Liver (tissue), 9 donors: ENCODE measurements around the gene DEPDC5. TPM values are rescaled to one million over a fixed set of nuclear protein-coding genes. Genes with fewer than 3 reads are reported as not detected.

Experiments
- DNase-seq: peaks from one replicate; pipeline ENCODE4 v3.0.0-alpha.2; 2017; ENCODE audit warnings: low spot score
- H3K27ac ChIP-seq, 2 donors: one replicate each; pipeline ENCODE4 v1.7.0; 2013; ENCODE audit warnings: inconsistent platforms in 2 of 2, low read length in 2 of 2, control low read depth in 1 of 2, low read depth in 1 of 2, mild to moderate bottlenecking in 1 of 2
- H3K27me3 ChIP-seq, 4 donors: one replicate each; pipeline versions ENCODE4 v1.6.1 to v1.7.0; 2013; ENCODE audit warnings: low read length in 3 of 4, inconsistent platforms in 1 of 4, mild to moderate bottlenecking in 1 of 4, moderate library complexity in 1 of 4; ENCODE audit not compliant: control insufficient read depth in 4 of 4, insufficient read depth in 4 of 4
- H3K36me3 ChIP-seq, 4 donors: one replicate each; pipeline versions ENCODE4 v1.6.1 to v1.7.0; 2013; ENCODE audit warnings: low read length in 3 of 4, mild to moderate bottlenecking in 3 of 4, low read depth in 1 of 4, moderate library complexity in 1 of 4; ENCODE audit not compliant: control insufficient read depth in 4 of 4, insufficient read depth in 3 of 4
- H3K4me1 ChIP-seq, 4 donors: one replicate each; pipeline versions ENCODE4 v1.6.1 to v1.7.0; 2013; ENCODE audit warnings: low read length in 3 of 4, mild to moderate bottlenecking in 3 of 4, moderate library complexity in 1 of 4; ENCODE audit not compliant: control insufficient read depth in 4 of 4, insufficient read depth in 4 of 4
- H3K4me3 ChIP-seq, 3 donors: one replicate each; pipeline versions ENCODE4 v1.6.1 to v1.7.0; 2013; ENCODE audit warnings: low read length in 3 of 3, control low read depth in 1 of 3, low read depth in 1 of 3, mild to moderate bottlenecking in 1 of 3
- H3K9ac ChIP-seq, 2 donors: one replicate each; pipeline ENCODE4 v1.7.0; 2013; ENCODE audit warnings: low read length in 2 of 2, mild to moderate bottlenecking in 2 of 2, moderate library complexity in 2 of 2, control low read depth in 1 of 2, low read depth in 1 of 2
- H3K9me3 ChIP-seq, 4 donors: one replicate each; pipeline versions ENCODE4 v1.6.1 to v1.7.0; 2013; ENCODE audit warnings: low read length in 3 of 4; ENCODE audit not compliant: control insufficient read depth in 4 of 4
- EGR1 ChIP-seq, 2 donors: IDR thresholded peaks; 2 replicates each; pipeline ENCODE4 v1.6.1; 2016 to 2018; ENCODE audit warnings: antibody characterized with exemption in 2 of 2, low read depth in 2 of 2
- FOXA1 ChIP-seq: IDR thresholded peaks from 2 replicates; pipeline ENCODE4 v1.6.1; 2016; ENCODE audit warnings: antibody characterized with exemption
- FOXA2 ChIP-seq: IDR thresholded peaks from 2 replicates; pipeline ENCODE4 v1.6.1; 2016; ENCODE audit warnings: antibody characterized with exemption
- GABPA ChIP-seq, 2 donors: IDR thresholded peaks in 1 of 2; conservative IDR thresholded peaks in 1 of 2; 2 replicates each; pipeline ENCODE4 v1.6.1; 2016; ENCODE audit warnings: antibody characterized with exemption in 2 of 2, mild to moderate bottlenecking in 1 of 2, moderate library complexity in 1 of 2
- HNF4A ChIP-seq, 2 donors: conservative IDR thresholded peaks; 2 replicates each; pipeline ENCODE4 v1.6.1; 2016; ENCODE audit warnings: antibody characterized with exemption in 2 of 2, mild to moderate bottlenecking in 2 of 2
- HNF4G ChIP-seq: IDR thresholded peaks from 2 replicates; pipeline ENCODE4 v1.6.1; 2016; ENCODE audit warnings: antibody characterized with exemption
- JUND ChIP-seq, 2 donors: IDR thresholded peaks; 2 replicates each; pipeline ENCODE4 v1.6.1; 2016; ENCODE audit warnings: antibody characterized with exemption in 2 of 2
- NR2F2 ChIP-seq: IDR thresholded peaks from 2 replicates; pipeline ENCODE4 v1.6.1; 2016; ENCODE audit warnings: antibody characterized with exemption
- RAD21 ChIP-seq, 2 donors: IDR thresholded peaks; 2 replicates each; pipeline ENCODE4 v1.6.1; 2016; ENCODE audit warnings: antibody characterized with exemption in 2 of 2, mild to moderate bottlenecking in 2 of 2
- RXRA ChIP-seq, 2 donors: IDR thresholded peaks; 2 replicates each; pipeline ENCODE4 v1.6.1; 2017 to 2018; ENCODE audit warnings: antibody characterized with exemption in 2 of 2, mild to moderate bottlenecking in 1 of 2
- SP1 ChIP-seq: IDR thresholded peaks from 2 replicates; pipeline ENCODE4 v1.6.1; 2018; ENCODE audit warnings: antibody characterized with exemption, mild to moderate bottlenecking
- TAF1 ChIP-seq: conservative IDR thresholded peaks from 2 replicates; pipeline ENCODE4 v1.6.1; 2016; ENCODE audit warnings: antibody characterized with exemption, mild to moderate bottlenecking
- YY1 ChIP-seq: IDR thresholded peaks from 2 replicates; pipeline ENCODE4 v1.6.1; 2016; ENCODE audit warnings: antibody characterized with exemption, mild to moderate bottlenecking
- WGBS: extraction: QIAGEN DNeasy Blood & Tissue Kit; methylation state at CpG from one replicate; pipeline ENCODE4 v1.1.7; 2013; 5-methylcytosine and 5-hydroxymethylcytosine counted together
- polyA plus RNA-seq, 2 donors: library from polyadenylated mRNA; stranded (reverse) in 1 of 2; unstranded in 1 of 2; fragments of 200-250 nt in 1 of 2; fragments of >200 nt in 1 of 2; fragmentation: Nextera tagmentation in 1 of 2; extraction: Ambion mirVana in 1 of 2; gene quantifications; one replicate each; pipeline versions ENCODE4 v1.2.1 to v1.2.3, GENCODE V29; 2013 to 2015
- total RNA-seq, 2 donors: library from RNA; depleted of rRNA; stranded (reverse); fragments of >200 nt; gene quantifications; one replicate each; pipeline ENCODE4 v1.2.3, GENCODE V29; 2014
- TF ChIP-seq, protein P1 (sequence below): IDR thresholded peaks from 2 replicates; pipeline ENCODE4 v1.6.1; 2016; ENCODE audit warnings: antibody characterized with exemption, mild to moderate bottlenecking
- TF ChIP-seq, protein P2 (sequence below): IDR thresholded peaks from 2 replicates; pipeline ENCODE4 v1.6.1; 2016; ENCODE audit warnings: antibody characterized with exemption
- TF ChIP-seq, protein P3 (sequence below): IDR thresholded peaks from 2 replicates; pipeline ENCODE4 v1.6.1; 2016; ENCODE audit warnings: antibody characterized with exemption
- TF ChIP-seq, protein P4 (sequence below): fragments of 150-350 bp; IDR thresholded peaks from 2 replicates; pipeline ENCODE4 v1.5.1; 2017; ENCODE audit warnings: improper control_type of control experiment, low read depth, low read length; ENCODE audit not compliant: missing input control
- TF ChIP-seq, protein P5 (sequence below): IDR thresholded peaks from 2 replicates; pipeline ENCODE4 v1.6.1; 2016; ENCODE audit warnings: antibody characterized with exemption
- donor health status: healthy.
- donor health status: healthy.
- donor health status: healthy.
- donor health status: healthy.
- donor health status: healthy.

The DEPDC5 gene
- total and polyA plus RNA-seq, 4 donors = 5.5 to 19.4 (median 12.6) TPM

GRCh38 chr22:31844941-31845340 lies 91.1 kb downstream of the DEPDC5 start:
- DNase-seq = no peak
- peaks cover 13 to 59% (median 45%) of the 10 kb centered on the region in 4 donors for H3K36me3 ChIP-seq
- H3K27me3 ChIP-seq = no peaks in the 10 kb centered on the region
- H3K9ac ChIP-seq = no peak overlapping the region
- TF ChIP-seq, protein P1, sequence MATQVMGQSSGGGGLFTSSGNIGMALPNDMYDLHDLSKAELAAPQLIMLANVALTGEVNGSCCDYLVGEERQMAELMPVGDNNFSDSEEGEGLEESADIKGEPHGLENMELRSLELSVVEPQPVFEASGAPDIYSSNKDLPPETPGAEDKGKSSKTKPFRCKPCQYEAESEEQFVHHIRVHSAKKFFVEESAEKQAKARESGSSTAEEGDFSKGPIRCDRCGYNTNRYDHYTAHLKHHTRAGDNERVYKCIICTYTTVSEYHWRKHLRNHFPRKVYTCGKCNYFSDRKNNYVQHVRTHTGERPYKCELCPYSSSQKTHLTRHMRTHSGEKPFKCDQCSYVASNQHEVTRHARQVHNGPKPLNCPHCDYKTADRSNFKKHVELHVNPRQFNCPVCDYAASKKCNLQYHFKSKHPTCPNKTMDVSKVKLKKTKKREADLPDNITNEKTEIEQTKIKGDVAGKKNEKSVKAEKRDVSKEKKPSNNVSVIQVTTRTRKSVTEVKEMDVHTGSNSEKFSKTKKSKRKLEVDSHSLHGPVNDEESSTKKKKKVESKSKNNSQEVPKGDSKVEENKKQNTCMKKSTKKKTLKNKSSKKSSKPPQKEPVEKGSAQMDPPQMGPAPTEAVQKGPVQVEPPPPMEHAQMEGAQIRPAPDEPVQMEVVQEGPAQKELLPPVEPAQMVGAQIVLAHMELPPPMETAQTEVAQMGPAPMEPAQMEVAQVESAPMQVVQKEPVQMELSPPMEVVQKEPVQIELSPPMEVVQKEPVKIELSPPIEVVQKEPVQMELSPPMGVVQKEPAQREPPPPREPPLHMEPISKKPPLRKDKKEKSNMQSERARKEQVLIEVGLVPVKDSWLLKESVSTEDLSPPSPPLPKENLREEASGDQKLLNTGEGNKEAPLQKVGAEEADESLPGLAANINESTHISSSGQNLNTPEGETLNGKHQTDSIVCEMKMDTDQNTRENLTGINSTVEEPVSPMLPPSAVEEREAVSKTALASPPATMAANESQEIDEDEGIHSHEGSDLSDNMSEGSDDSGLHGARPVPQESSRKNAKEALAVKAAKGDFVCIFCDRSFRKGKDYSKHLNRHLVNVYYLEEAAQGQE = no peak
- TF ChIP-seq, protein P2, sequence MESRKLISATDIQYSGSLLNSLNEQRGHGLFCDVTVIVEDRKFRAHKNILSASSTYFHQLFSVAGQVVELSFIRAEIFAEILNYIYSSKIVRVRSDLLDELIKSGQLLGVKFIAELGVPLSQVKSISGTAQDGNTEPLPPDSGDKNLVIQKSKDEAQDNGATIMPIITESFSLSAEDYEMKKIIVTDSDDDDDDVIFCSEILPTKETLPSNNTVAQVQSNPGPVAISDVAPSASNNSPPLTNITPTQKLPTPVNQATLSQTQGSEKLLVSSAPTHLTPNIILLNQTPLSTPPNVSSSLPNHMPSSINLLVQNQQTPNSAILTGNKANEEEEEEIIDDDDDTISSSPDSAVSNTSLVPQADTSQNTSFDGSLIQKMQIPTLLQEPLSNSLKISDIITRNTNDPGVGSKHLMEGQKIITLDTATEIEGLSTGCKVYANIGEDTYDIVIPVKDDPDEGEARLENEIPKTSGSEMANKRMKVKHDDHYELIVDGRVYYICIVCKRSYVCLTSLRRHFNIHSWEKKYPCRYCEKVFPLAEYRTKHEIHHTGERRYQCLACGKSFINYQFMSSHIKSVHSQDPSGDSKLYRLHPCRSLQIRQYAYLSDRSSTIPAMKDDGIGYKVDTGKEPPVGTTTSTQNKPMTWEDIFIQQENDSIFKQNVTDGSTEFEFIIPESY = no peak
- TF ChIP-seq, protein P3, sequence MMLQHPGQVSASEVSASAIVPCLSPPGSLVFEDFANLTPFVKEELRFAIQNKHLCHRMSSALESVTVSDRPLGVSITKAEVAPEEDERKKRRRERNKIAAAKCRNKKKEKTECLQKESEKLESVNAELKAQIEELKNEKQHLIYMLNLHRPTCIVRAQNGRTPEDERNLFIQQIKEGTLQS = no peak
- TF ChIP-seq RAD21 (IDR thresholded peaks at IDR 0.05) = no peak
- TF ChIP-seq SP1 = no peak
- TF ChIP-seq EGR1 (IDR thresholded peaks at IDR 0.05; ENCODE audit: low read depth in 2 of 2) = no peak
- TF ChIP-seq YY1 = no peak
- TF ChIP-seq FOXA1 = no peak
- TF ChIP-seq TAF1 = no peak
- TF ChIP-seq, protein P4, sequence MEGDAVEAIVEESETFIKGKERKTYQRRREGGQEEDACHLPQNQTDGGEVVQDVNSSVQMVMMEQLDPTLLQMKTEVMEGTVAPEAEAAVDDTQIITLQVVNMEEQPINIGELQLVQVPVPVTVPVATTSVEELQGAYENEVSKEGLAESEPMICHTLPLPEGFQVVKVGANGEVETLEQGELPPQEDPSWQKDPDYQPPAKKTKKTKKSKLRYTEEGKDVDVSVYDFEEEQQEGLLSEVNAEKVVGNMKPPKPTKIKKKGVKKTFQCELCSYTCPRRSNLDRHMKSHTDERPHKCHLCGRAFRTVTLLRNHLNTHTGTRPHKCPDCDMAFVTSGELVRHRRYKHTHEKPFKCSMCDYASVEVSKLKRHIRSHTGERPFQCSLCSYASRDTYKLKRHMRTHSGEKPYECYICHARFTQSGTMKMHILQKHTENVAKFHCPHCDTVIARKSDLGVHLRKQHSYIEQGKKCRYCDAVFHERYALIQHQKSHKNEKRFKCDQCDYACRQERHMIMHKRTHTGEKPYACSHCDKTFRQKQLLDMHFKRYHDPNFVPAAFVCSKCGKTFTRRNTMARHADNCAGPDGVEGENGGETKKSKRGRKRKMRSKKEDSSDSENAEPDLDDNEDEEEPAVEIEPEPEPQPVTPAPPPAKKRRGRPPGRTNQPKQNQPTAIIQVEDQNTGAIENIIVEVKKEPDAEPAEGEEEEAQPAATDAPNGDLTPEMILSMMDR = no peak
- TF ChIP-seq HNF4G = no peak
- TF ChIP-seq, protein P5, sequence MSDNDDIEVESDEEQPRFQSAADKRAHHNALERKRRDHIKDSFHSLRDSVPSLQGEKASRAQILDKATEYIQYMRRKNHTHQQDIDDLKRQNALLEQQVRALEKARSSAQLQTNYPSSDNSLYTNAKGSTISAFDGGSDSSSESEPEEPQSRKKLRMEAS = no peak
- TF ChIP-seq FOXA2 = no peak
- no peak for TF ChIP-seq RXRA (IDR thresholded peaks at IDR 0.05)
- TF ChIP-seq GABPA (IDR thresholded peaks at IDR 0.05 in 1 of 2, conservative IDR thresholded peaks at IDR 0.05 in 1 of 2) = no peak
- no peak for TF ChIP-seq JUND (IDR thresholded peaks at IDR 0.05)
- TF ChIP-seq NR2F2 = no peak
- no peak for TF ChIP-seq HNF4A (conservative IDR thresholded peaks at IDR 0.05)
- 98% methylated on average over 17 of the region's 17 CpGs for WGBS
- H3K4me1 ChIP-seq = peaks cover 0 to 2% (median 0%) of the 10 kb centered on the region in 4 donors
- H3K9me3 ChIP-seq = no peaks in the 10 kb centered on the region
- no peak overlapping the region for H3K4me3 ChIP-seq
- H3K27ac ChIP-seq = no peak overlapping the region
